Gastroesophageal sphincter (tissue), 4 donors: ENCODE results near the gene ZSWIM3. TPM values are rescaled to one million over a fixed set of nuclear protein-coding genes. Genes with fewer than 3 reads are reported as not detected.
A peak's percentile ranks its signal among the peaks of the same experiment; 100 is the strongest.

Source experiments
- ATAC-seq: fragments of 150-250 bp; one replicate; pipeline ENCODE4 v1.9.1; 2016; ENCODE audit warnings: mild to moderate bottlenecking, moderate library complexity
- H3K27ac ChIP-seq, 4 donors: fragments of 200-600 bp; sonication (generic) in 3 of 4; 1 replicate in 3 of 4; 2 replicates in 1 of 4; pipeline ENCODE4 v1.5.1; 2016 to 2019
- H3K27me3 ChIP-seq: fragments of 200-600 bp; sonication (generic); one replicate; pipeline ENCODE4 v1.5.1; 2019
- H3K36me3 ChIP-seq, 2 donors: fragments of 200-600 bp; sonication (generic); one replicate each; pipeline ENCODE4 v1.5.1; 2019; ENCODE audit warnings: control low read depth in 1 of 2
- H3K4me1 ChIP-seq, 3 donors: fragments of 200-600 bp; sonication (generic); 1 replicate in 2 of 3; 2 replicates in 1 of 3; pipeline ENCODE4 v1.5.1; 2016 to 2019; ENCODE audit warnings: control low read depth in 2 of 3
- H3K4me3 ChIP-seq, 2 donors: fragments of 200-600 bp; sonication (generic); one replicate each; pipeline ENCODE4 v1.5.1; 2019; ENCODE audit warnings: mild to moderate bottlenecking in 1 of 2, moderate library complexity in 1 of 2
- H3K9me3 ChIP-seq, 3 donors: fragments of 200-600 bp; sonication (generic); one replicate each; pipeline ENCODE4 v1.5.1; 2017 to 2019; ENCODE audit warnings: control low read depth in 2 of 3
- CTCF ChIP-seq, 4 experiments: fragments of 200-600 bp in 2 of 4; fragments of 450-650 bp in 2 of 4; sonication (generic) in 1 of 4; IDR thresholded peaks; one replicate each; pipeline ENCODE4 v1.5.1; 2017 to 2019; ENCODE audit warnings: antibody characterized with exemption in 4 of 4, mild to moderate bottlenecking in 2 of 4, moderate library complexity in 2 of 4
- EP300 ChIP-seq: sonication (generic); formaldehyde crosslinking; IDR thresholded peaks from one replicate; pipeline ENCODE4 v1.6.1; 2017; ENCODE audit warnings: antibody characterized with exemption, mild to moderate bottlenecking
- POLR2A ChIP-seq, 2 donors: fragments of 450-650 bp; IDR thresholded peaks; one replicate each; pipeline ENCODE4 v1.6.1; 2017; ENCODE audit warnings: antibody characterized with exemption in 2 of 2, mild to moderate bottlenecking in 2 of 2, moderate library complexity in 1 of 2
- POLR2AphosphoS5 ChIP-seq: sonication (generic); formaldehyde crosslinking; IDR thresholded peaks from one replicate; pipeline ENCODE4 v1.6.1; 2017; ENCODE audit warnings: antibody characterized with exemption
- WGBS, 2 donors: methylation state at CpG; one replicate each; pipeline ENCODE4 v1.1.5; 2018; ENCODE audit warnings: low coverage in 1 of 2; 5-methylcytosine and 5-hydroxymethylcytosine counted together
- total RNA-seq, 4 donors: library from RNA; depleted of rRNA; stranded (reverse); fragments of >200 nt; gene quantifications; one replicate each; pipeline ENCODE4 v1.1.0, GENCODE V29; 2016

Gene ZSWIM3
- total RNA-seq, 4 donors from 2014 or later: 2.8 to 5.0 (median 4.4) TPM

- peaks cover 5 to 65% (median 25%) of the 10 kb centered on the region in 3 donors for H3K4me1 ChIP-seq
- H3K27me3 ChIP-seq: no peaks in the 10 kb centered on the region
- peak; percentile 93 for ATAC-seq
- peaks cover 0 to 11% of the 10 kb centered on the region in 2 donors for H3K36me3 ChIP-seq
- peak within 1 kb of the TSS; percentile 76 to 97 (median 89) for H3K27ac ChIP-seq
- no peaks in the 10 kb centered on the region for H3K9me3 ChIP-seq
- H3K4me3 ChIP-seq: peak within 1 kb of the TSS; percentile 59 to 86
- WGBS, 2 donors: 0 to 2% methylated on average over 6 to 9 of the region's 35 CpGs
- TF ChIP-seq EP300 (no peak), POLR2AphosphoS5 (peak; percentile 77), CTCF (IDR thresholded peaks at IDR 0.05) (no peak), POLR2A (IDR thresholded peaks at IDR 0.05) (peak in 1 of 2 donors; percentile 36)
Measured at GRCh38 chr20:45833030-45833882, 24.2 kb upstream of the ZSWIM3 start, which contains the start of gene SNX21. Gene SNX21, plus strand, starts transcription at chr20:45833799. Its CDS starts 121 bp downstream, at chr20:45833920.

DNA sequence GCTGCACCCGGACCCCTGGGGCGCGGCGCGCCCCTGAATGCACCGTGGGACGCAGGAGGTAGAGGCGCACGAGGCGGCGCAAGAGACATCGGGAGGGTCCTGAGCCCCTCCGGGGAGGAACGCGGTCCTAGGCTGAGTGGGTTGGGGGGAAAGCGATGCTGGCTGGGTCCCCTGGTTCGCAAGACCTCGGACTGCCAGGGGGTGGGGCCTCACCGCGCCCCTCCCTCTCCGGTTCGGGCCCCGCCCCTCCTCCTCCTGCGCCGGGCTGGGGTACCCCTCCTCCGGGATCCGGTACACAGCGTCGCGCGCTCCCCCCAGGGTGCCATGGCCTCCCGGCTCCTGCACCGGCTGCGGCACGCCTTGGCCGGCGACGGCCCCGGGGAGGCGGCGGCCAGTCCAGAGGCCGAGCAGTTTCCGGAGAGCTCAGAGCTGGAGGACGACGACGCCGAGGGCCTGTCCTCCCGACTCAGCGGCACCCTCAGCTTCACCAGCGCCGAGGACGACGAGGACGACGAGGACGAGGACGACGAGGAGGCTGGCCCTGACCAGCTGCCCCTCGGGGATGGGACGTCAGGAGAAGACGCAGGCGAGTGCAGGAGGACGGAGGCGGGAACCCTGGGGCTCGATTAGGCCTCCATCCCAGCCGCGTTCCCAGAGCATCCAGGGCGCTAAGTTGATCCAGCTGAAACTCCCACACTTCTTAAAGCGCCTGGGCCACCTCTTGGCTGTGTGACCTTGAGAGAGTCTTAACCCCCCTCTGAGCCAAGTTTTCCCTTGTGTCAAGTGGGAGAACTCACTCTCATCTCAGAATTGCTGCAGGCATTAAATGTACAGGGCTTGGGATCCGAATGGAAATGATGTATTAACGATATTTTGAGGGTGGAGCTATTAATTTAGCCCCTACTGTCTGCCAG is 23.3 kb upstream of the ZSWIM3 start:
- Histone ChIP-seq H3K36me3 (peaks cover 0 to 20% of the 10 kb centered on the region in 2 donors), H3K4me1 (peaks cover 5 to 64% (median 25%) of the 10 kb centered on the region in 3 donors)
- peak; percentile 78 for ATAC-seq

GRCh38 chr20:45834797-45835161 is 22.6 kb upstream of the ZSWIM3 start:
- TF ChIP-seq POLR2A (IDR thresholded peaks at IDR 0.05) (no peak), POLR2AphosphoS5 (no peak), CTCF (IDR thresholded peaks at IDR 0.05) (no peak), EP300 (no peak)
- H3K9me3 ChIP-seq: no peaks in the 10 kb centered on the region
- H3K4me1 ChIP-seq: peaks cover 5 to 70% (median 25%) of the 10 kb centered on the region in 3 donors
- peak overlapping the region; percentile 59 to 86 for H3K4me3 ChIP-seq
- H3K27me3 ChIP-seq: no peaks in the 10 kb centered on the region
- 26 to 42% methylated on average over 2 of the region's 14 CpGs for WGBS, 2 donors
- peak overlapping the region; percentile 76 to 97 (median 89) for H3K27ac ChIP-seq
- H3K36me3 ChIP-seq: peaks cover 0 to 23% of the 10 kb centered on the region in 2 donors
- ATAC-seq: no peak

More for the DNA sequence above, 23.3 kb upstream of the ZSWIM3 start:
- TF ChIP-seq POLR2A (IDR thresholded peaks at IDR 0.05) (peak in 1 of 2 donors; percentile 21), CTCF (IDR thresholded peaks at IDR 0.05) (no peak), POLR2AphosphoS5 (peak; percentile 24)
- Histone ChIP-seq H3K27ac (peak overlapping the region; percentile 76 to 97 (median 89)), H3K4me3 (peak overlapping the region; percentile 59 to 86), H3K9me3 (no peaks in the 10 kb centered on the region), H3K27me3 (no peaks in the 10 kb centered on the region)
- WGBS, 2 donors: 11 to 29% methylated on average over 2 to 8 of the region's 71 CpGs

GRCh38 chr20:45835329-45835765 is 22.1 kb upstream of the ZSWIM3 start:
- no peak for ATAC-seq
- peak overlapping the region in 1 of 2 donors; percentile 86 for H3K4me3 ChIP-seq
- WGBS, 2 donors: 51 to 62% methylated on average over 3 of the region's 3 CpGs
- H3K4me1 ChIP-seq: peaks cover 5 to 74% (median 25%) of the 10 kb centered on the region in 3 donors
- peak in 1 of 4 experiments; percentile 9 for TF ChIP-seq CTCF (IDR thresholded peaks at IDR 0.05)
- no peak for TF ChIP-seq POLR2AphosphoS5
- H3K27ac ChIP-seq: peak overlapping the region; percentile 76 to 97 (median 89)
- H3K9me3 ChIP-seq: no peaks in the 10 kb centered on the region
- peaks cover 0 to 29% of the 10 kb centered on the region in 2 donors for H3K36me3 ChIP-seq
- no peaks in the 10 kb centered on the region for H3K27me3 ChIP-seq
